ENCODE results near the gene PBX1.
A peak's percentile ranks its signal among the peaks of the same experiment; 100 is the strongest.

PBX1 gene

GRCh38 chr1:164761009-164761408, 202.0 kb downstream of the PBX1 start:
- H3K36me3 ChIP-seq (ENCODE audit: control insufficient read depth in 2 of 2, insufficient read depth in 1 of 2, low read length in 2 of 2) = no peaks in the 10 kb centered on the region
- ChIA-PET CTCF (no interaction called here), POLR2A (no interaction called here)
- TF ChIP-seq ZNF423 (tag by site-specific recombination; IDR thresholded peaks at IDR 0.05) = no peak
- no peak for TF ChIP-seq KLF10 (tag by site-specific recombination; IDR thresholded peaks at IDR 0.05)
- TF ChIP-seq ZNF521 (tag by site-specific recombination; IDR thresholded peaks at IDR 0.05) = no peak
- TF ChIP-seq ZNF37A (tag by site-specific recombination; IDR thresholded peaks at IDR 0.05) = no peak
- TF ChIP-seq ZNF48 (tag by site-specific recombination; IDR thresholded peaks at IDR 0.05) = no peak
- TF ChIP-seq ZNF202 (tag by site-specific recombination; IDR thresholded peaks at IDR 0.05; ENCODE audit: borderline replicate concordance) = no peak
- no peak for TF ChIP-seq ZNF626 (tag by site-specific recombination; IDR thresholded peaks at IDR 0.05)
- no peak for TF ChIP-seq ZNF221 (tag by site-specific recombination; IDR thresholded peaks at IDR 0.05; ENCODE audit: borderline replicate concordance)
- TF ChIP-seq ZNF155 (tag by site-specific recombination; IDR thresholded peaks at IDR 0.05) = no peak
- TF ChIP-seq ZNF174 (tag by site-specific recombination; IDR thresholded peaks at IDR 0.05) = no peak
- TF ChIP-seq ZNF133 (tag by site-specific recombination; IDR thresholded peaks at IDR 0.05) = no peak
- TF ChIP-seq ZNF692 (tag by site-specific recombination; IDR thresholded peaks at IDR 0.05) = no peak
- no peak for TF ChIP-seq SCRT2 (tag by site-specific recombination; IDR thresholded peaks at IDR 0.05)
- TF ChIP-seq, protein P1, sequence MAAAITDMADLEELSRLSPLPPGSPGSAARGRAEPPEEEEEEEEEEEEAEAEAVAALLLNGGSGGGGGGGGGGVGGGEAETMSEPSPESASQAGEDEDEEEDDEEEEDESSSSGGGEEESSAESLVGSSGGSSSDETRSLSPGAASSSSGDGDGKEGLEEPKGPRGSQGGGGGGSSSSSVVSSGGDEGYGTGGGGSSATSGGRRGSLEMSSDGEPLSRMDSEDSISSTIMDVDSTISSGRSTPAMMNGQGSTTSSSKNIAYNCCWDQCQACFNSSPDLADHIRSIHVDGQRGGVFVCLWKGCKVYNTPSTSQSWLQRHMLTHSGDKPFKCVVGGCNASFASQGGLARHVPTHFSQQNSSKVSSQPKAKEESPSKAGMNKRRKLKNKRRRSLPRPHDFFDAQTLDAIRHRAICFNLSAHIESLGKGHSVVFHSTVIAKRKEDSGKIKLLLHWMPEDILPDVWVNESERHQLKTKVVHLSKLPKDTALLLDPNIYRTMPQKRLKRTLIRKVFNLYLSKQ (tag by site-specific recombination; IDR thresholded peaks at IDR 0.05; ENCODE audit: borderline replicate concordance) = no peak
- no peak for TF ChIP-seq TSHZ1 (tag by site-specific recombination; IDR thresholded peaks at IDR 0.05; ENCODE audit: borderline replicate concordance)
- TF ChIP-seq ZNF610 (tag by site-specific recombination; IDR thresholded peaks at IDR 0.05; ENCODE audit: borderline replicate concordance) = no peak
- TF ChIP-seq, protein P2, sequence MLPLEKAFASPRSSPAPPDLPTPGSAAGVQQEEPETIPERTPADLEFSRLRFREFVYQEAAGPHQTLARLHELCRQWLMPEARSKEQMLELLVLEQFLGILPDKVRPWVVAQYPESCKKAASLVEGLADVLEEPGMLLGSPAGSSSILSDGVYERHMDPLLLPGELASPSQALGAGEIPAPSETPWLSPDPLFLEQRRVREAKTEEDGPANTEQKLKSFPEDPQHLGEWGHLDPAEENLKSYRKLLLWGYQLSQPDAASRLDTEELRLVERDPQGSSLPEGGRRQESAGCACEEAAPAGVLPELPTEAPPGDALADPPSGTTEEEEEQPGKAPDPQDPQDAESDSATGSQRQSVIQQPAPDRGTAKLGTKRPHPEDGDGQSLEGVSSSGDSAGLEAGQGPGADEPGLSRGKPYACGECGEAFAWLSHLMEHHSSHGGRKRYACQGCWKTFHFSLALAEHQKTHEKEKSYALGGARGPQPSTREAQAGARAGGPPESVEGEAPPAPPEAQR (tag by site-specific recombination; IDR thresholded peaks at IDR 0.05) = no peak
- no peak for TF ChIP-seq ZBTB1 (tag by site-specific recombination; IDR thresholded peaks at IDR 0.05)
- no peak for TF ChIP-seq BCL11A (tag by site-specific recombination; IDR thresholded peaks at IDR 0.05; ENCODE audit: low read depth)
- H3K9me3 ChIP-seq (ENCODE audit: control insufficient read depth, insufficient read depth, low read depth, low read length) = no peaks in the 10 kb centered on the region
- peaks cover 3% of the 10 kb centered on the region; the same call in 1 of the 2 replicates for H3K4me1 ChIP-seq (ENCODE audit: control insufficient read depth, insufficient read depth, low read length)
- no peak overlapping the region for H3K27ac ChIP-seq (ENCODE audit: extremely low read depth, low read depth, low read length)
- H3K4me3 ChIP-seq (ENCODE audit: low read depth, low read length) = no peak overlapping the region

DNA sequence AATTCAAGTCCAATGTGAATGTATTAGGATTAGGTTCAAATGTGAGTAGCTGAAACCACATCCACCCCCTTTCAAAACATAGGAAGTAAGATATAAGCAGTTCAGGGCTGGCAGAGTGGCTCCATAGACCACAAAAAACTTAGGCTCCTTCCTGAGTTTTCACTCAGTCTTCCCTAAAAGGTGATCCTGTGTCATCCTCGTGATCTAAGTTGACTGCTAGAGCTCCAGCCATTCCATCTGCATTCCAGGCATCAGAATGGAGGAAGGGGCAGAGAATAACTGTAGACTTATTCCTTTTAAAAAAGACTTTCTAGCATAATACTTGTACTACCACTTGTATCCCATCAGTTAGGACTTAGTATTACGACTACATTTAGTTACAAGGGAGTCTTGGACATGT, 204.1 kb downstream of the PBX1 start:
- Histone ChIP-seq H3K4me1 (ENCODE audit: control insufficient read depth, insufficient read depth, low read length) (no peaks in the 10 kb centered on the region; the same call in 1 of the 2 replicates), H3K36me3 (ENCODE audit: control insufficient read depth in 2 of 2, insufficient read depth in 1 of 2, low read length in 2 of 2) (no peaks in the 10 kb centered on the region), H3K9me3 (ENCODE audit: control insufficient read depth, insufficient read depth, low read depth, low read length) (no peaks in the 10 kb centered on the region), H3K27ac (ENCODE audit: extremely low read depth, low read depth, low read length) (no peak overlapping the region), H3K4me3 (ENCODE audit: low read depth, low read length) (no peak overlapping the region)
- TF ChIP-seq SETDB1 (IDR thresholded peaks at IDR 0.05; ENCODE audit: insufficient read length, low read length) (peak; percentile 44), ZNF623 (tag by site-specific recombination; IDR thresholded peaks at IDR 0.05) (no peak), ZIC2 (tag by site-specific recombination; IDR thresholded peaks at IDR 0.05) (no peak)
- ChIA-PET CTCF (no interaction called here), POLR2A (no interaction called here)
